AG09319 (cell line): Measurements from ENCODE around the gene TTC39B.
"Not testable (repeated sequence)": the region's sequence is repeated elsewhere in the genome, so short reads cannot be mapped to it uniquely, and the experiment has no call there.

Source experiments
- DNase-seq: peaks from one replicate; pipeline ENCODE4 v3.0.0-alpha.2; 2010; ENCODE audit warnings: low read depth; ENCODE audit errors: extremely low read depth
- TF ChIP-seq, protein P1 (sequence below): IDR thresholded peaks from 2 replicates; pipeline ENCODE4 v1.5.1; 2011; ENCODE audit warnings: low read depth, mild to moderate bottlenecking, inconsistent platforms, low read length, moderate library complexity

TTC39B gene

GRCh38 chr9:15239816-15240215, 67.2 kb downstream of the TTC39B start:
- TF ChIP-seq, protein P1, sequence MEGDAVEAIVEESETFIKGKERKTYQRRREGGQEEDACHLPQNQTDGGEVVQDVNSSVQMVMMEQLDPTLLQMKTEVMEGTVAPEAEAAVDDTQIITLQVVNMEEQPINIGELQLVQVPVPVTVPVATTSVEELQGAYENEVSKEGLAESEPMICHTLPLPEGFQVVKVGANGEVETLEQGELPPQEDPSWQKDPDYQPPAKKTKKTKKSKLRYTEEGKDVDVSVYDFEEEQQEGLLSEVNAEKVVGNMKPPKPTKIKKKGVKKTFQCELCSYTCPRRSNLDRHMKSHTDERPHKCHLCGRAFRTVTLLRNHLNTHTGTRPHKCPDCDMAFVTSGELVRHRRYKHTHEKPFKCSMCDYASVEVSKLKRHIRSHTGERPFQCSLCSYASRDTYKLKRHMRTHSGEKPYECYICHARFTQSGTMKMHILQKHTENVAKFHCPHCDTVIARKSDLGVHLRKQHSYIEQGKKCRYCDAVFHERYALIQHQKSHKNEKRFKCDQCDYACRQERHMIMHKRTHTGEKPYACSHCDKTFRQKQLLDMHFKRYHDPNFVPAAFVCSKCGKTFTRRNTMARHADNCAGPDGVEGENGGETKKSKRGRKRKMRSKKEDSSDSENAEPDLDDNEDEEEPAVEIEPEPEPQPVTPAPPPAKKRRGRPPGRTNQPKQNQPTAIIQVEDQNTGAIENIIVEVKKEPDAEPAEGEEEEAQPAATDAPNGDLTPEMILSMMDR = no peak
- DNase-seq = no peak

DNA sequence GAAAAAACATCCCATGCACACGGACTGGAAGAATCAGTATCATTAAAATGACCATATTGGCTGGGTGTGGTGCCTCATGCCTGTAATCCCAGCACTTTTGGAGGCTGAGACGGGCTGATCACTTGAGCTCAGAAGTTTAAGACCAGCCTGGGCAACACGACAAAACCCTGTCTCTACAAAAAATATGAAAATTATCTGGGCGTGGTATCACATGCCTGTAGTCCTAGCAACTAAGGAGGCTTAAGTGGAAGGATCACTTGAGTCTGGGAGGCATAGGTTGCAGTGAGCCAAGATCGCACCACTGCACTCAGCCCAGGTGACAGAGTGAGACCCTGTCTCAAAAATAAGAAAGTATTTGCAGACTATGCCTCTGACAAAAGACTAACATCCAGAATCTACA, 68.4 kb downstream of the TTC39B start:
- no peak for DNase-seq
- TF ChIP-seq, protein P1 = no peak

GRCh38 chr9:15235658-15236057, 71.4 kb downstream of the TTC39B start:
- no peak for DNase-seq
- TF ChIP-seq, protein P1 = no peak

- DNase-seq = not testable (repeated sequence)
These were observed 73.0 kb downstream of the TTC39B start for GRCh38 chr9:15233941-15234490.

DNA sequence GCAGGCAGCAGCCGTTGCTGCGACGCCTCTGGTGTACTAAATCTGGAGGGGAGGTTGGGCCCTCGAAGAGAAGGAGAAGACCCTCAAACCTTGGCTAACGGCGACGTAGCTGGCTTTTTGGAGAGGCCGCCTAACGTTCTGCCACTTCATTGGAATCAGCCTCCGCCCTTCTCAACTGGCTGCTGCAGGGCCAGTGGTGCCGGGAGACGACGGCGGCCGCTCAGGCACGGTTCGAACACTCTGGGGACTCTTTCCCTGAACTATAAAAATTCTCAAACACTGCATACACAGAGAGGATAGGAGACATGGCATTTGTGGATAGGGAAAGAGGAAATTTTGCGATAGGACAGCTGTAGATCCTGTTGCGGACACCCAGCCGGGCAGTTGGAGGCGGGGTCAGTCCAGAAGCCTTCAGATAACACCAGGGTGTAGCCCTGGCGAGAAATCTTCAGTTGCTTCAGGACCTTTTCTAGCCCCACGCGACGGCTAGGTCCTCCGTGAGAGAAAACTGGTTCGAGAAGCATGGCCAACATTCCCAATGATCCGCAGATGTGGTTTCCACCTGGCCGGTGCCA, 74.2 kb downstream of the TTC39B start:
- DNase-seq = not testable (repeated sequence)

DNA sequence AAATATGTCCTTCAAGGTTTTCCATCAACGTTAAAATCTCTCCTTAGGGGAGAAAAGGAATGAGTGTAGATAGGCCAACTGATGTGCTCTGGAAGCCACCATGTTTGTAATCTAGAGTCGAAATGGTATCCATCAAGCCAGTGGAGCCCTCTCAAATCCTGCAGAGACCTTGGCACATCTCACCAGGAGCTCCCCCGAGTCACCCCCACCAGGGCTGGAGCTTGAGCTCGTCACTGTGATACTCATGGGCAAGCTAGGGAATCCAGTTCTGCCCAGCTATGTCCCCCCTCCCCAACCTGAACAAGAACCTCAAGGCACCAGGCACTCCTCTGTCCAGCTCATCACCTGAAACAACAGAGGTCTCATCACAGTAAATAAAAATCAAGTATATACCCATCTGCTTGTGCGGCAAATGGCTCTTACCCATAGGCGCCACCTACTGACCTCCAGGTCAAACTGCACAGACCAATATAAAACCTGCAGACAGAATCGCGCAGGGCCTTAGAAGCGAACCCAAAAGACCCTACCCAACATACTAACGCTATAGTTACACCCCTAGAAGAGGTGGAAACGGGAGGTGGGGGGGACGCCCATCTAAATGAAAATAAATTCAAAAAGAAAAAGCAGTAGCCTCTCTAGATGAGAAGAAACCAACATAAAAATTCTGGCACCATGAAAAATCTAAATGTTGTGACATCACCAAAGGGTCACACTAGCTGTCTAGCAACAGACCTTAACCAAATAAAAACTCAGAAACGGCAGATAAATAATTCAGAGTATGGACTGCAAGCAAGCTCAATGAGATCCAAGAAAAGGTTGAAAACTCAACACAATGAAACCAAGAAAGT, 75.0 kb downstream of the TTC39B start:
- DNase-seq = no peak
- TF ChIP-seq, protein P1 = peak; percentile 59

- no peak for DNase-seq
- TF ChIP-seq, protein P1 = no peak
These were observed 77.6 kb downstream of the TTC39B start for GRCh38 chr9:15229409-15229808.

- TF ChIP-seq, protein P1 = no peak
- DNase-seq = no peak
These were observed 79.5 kb downstream of the TTC39B start for GRCh38 chr9:15227491-15227890.
